Kidney (tissue), 14 donors: ENCODE data around the gene SLAMF7. TPM values are rescaled to one million over a fixed set of nuclear protein-coding genes. Genes with fewer than 3 reads are reported as not detected.

Experiments used
- DNase-seq, 5 donors: peaks; one replicate each; pipeline ENCODE4 v3.0.0-alpha.2; 2013 to 2020
- FAIRE-seq: peaks from 2 replicates; lab custom pipeline; 2012; peaks lifted over from hg19 to GRCh38; lab: Jason Lieb, UNC
- H3K27ac ChIP-seq, 2 donors: one replicate each; pipeline ENCODE4 v1.7.0; 2013; ENCODE audit warnings: low read depth in 2 of 2, low read length in 2 of 2, inconsistent platforms in 1 of 2
- H3K27me3 ChIP-seq: one replicate; pipeline ENCODE4 v1.7.1; 2013; ENCODE audit warnings: low read length, inconsistent platforms; ENCODE audit not compliant: control insufficient read depth, insufficient read depth
- H3K36me3 ChIP-seq, 3 donors: one replicate each; pipeline versions ENCODE4 v1.7.0 to v1.7.1; 2013; ENCODE audit warnings: low read length in 3 of 3, control low read depth in 1 of 3, inconsistent platforms in 1 of 3; ENCODE audit not compliant: insufficient read depth in 3 of 3, control insufficient read depth in 2 of 3
- H3K4me1 ChIP-seq, 3 donors: one replicate each; pipeline versions ENCODE4 v1.7.0 to v1.7.1; 2013; ENCODE audit warnings: low read length in 3 of 3, inconsistent platforms in 1 of 3, low read depth in 1 of 3; ENCODE audit not compliant: control insufficient read depth in 2 of 3, insufficient read depth in 2 of 3
- H3K4me3 ChIP-seq, 3 donors: one replicate each; pipeline versions ENCODE4 v1.7.0 to v1.8.1; 2013; ENCODE audit warnings: low read length in 3 of 3, control low read depth in 1 of 3, inconsistent platforms in 1 of 3
- H3K9ac ChIP-seq, 3 donors: one replicate each; pipeline versions ENCODE4 v1.7.0 to v1.7.1; 2013; ENCODE audit warnings: low read length in 3 of 3, control low read depth in 1 of 3, inconsistent platforms in 1 of 3
- H3K9me3 ChIP-seq, 3 donors: one replicate each; pipeline versions ENCODE4 v1.7.0 to v1.7.1; 2013; ENCODE audit warnings: low read length in 3 of 3, control low read depth in 1 of 3, inconsistent platforms in 1 of 3; ENCODE audit not compliant: control insufficient read depth in 2 of 3, insufficient read depth in 1 of 3
- intact Hi-C: fragments of 100-400 bp; cut with DNase I; formaldehyde crosslinking; loops from one replicate; pipeline ENCODE4 v1.11.1; 2022
- polyA plus RNA-seq: library from polyadenylated mRNA; stranded (reverse); fragments of 350-450 nt; fragmentation: Illumina TruSeq; extraction: RNeasy Lipid Tissue Mini Kit (QIAGEN cat#74804); gene quantifications from one replicate; pipeline ENCODE4 v1.2.3, GENCODE V29; 2014; ENCODE audit warnings: low read depth, low replicate concordance; ENCODE audit not compliant: insufficient read depth
- total RNA-seq: library from RNA; stranded (reverse); fragmentation: NEBNext Ultra II Directional; extraction: Animal tissue kit (Norgen Biotek cat#: 25700); gene quantifications from one replicate; pipeline ENCODE4 v1.2.1, GENCODE V29; 2021
- TF ChIP-seq, protein P1 (sequence below): IDR thresholded peaks from 3 replicates; pipeline ENCODE4 v1.5.1; 2012; ENCODE audit warnings: mild to moderate bottlenecking, moderate library complexity, borderline replicate concordance; ENCODE audit not compliant: insufficient read depth; ENCODE audit errors: extremely low read depth
- donor health status: control.
- donor health status: control.
- donor health status: control.
- donor health status: control.
- donor health status: control.
- donor health status: DM: yes; HTN: yes; CAD: no.
- donor health status: Normal renal cell carcinoma (clear cell type).

Gene SLAMF7
- total and polyA plus RNA-seq, 2 donors from 2014 or later, result 0.65 to 13.9 TPM

DNA sequence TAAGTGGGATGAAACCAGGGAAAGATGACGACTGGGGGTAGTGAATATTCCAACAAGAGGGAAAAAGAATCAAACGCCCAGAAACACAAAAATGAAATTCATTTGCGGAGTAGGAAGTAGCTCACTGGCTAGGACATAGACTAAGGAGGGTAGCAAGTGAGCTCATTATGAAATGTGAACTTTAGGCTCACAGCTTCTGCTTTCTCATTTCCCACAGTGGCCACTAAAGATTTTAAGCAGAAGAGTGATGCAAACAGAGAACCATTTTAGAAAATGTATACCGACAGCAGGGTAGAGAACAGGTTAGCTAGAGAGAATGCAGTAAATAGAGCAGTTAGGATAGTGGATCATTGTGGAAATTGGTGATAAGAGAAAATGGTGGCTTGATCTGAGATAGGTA lies 30.9 kb upstream of the SLAMF7 start:
- TF ChIP-seq, protein P1, sequence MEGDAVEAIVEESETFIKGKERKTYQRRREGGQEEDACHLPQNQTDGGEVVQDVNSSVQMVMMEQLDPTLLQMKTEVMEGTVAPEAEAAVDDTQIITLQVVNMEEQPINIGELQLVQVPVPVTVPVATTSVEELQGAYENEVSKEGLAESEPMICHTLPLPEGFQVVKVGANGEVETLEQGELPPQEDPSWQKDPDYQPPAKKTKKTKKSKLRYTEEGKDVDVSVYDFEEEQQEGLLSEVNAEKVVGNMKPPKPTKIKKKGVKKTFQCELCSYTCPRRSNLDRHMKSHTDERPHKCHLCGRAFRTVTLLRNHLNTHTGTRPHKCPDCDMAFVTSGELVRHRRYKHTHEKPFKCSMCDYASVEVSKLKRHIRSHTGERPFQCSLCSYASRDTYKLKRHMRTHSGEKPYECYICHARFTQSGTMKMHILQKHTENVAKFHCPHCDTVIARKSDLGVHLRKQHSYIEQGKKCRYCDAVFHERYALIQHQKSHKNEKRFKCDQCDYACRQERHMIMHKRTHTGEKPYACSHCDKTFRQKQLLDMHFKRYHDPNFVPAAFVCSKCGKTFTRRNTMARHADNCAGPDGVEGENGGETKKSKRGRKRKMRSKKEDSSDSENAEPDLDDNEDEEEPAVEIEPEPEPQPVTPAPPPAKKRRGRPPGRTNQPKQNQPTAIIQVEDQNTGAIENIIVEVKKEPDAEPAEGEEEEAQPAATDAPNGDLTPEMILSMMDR, result no peak
- Histone ChIP-seq H3K36me3 (no peaks in the 10 kb centered on the region), H3K27me3 (no peaks in the 10 kb centered on the region), H3K27ac (no peak overlapping the region), H3K9me3 (no peaks in the 10 kb centered on the region), H3K4me3 (no peak overlapping the region), H3K4me1 (no peaks in the 10 kb centered on the region), H3K9ac (no peak overlapping the region)
- FAIRE-seq (no peak), DNase-seq (no peak)
- intact Hi-C loops, result no loop called here

DNA sequence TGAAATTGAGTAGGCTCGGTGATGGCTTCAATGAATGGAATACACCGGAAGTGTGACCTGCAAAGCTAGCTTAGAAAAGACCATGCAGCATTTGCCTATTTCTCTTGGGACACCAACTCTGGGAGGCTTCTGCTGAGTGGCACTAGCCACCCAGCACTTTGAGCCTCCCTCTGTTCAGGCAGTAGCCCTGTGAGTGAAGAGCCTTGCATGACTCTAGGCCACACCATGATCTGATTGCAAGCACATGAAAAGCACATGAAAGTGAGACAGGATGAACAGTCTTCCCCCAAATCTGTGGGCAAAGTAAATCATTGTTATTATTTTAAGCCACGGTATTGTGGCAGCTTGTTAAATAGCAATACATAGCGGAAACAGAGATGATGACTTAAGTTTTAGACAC lies 30.2 kb upstream of the SLAMF7 start:
- no peaks in the 10 kb centered on the region for H3K27me3 ChIP-seq
- no peak for FAIRE-seq
- no peak overlapping the region for H3K9ac ChIP-seq
- H3K9me3 ChIP-seq, result no peaks in the 10 kb centered on the region
- intact Hi-C loops, result no loop called here
- H3K27ac ChIP-seq, result no peak overlapping the region
- TF ChIP-seq, protein P1, result no peak
- H3K4me1 ChIP-seq, result no peaks in the 10 kb centered on the region
- no peak for DNase-seq
- H3K36me3 ChIP-seq, result no peaks in the 10 kb centered on the region
- no peak overlapping the region for H3K4me3 ChIP-seq

DNA sequence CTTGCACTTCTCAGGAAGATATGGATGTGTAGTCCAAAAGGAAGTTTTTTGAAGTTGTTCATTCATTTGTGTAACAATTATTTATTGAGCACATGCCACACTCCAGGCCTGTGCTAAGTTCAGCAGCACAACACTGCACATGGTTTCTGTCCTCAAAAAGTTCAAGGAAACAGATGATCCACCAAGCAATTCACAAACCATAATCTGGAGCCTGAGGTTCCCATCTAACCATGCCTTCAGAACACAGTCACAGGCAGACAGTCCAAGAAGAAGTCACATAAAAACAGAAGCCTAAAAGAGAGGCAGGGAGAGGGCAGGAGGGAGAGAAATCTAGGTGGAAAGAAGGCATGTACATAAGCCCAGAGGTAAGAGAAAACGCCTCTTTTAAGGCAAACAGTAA lies 29.3 kb upstream of the SLAMF7 start:
- DNase-seq (no peak), FAIRE-seq (no peak)
- TF ChIP-seq, protein P1, result no peak
- H3K9ac ChIP-seq, result no peak overlapping the region
- H3K4me1 ChIP-seq, result no peaks in the 10 kb centered on the region
- no peak overlapping the region for H3K4me3 ChIP-seq
- no peak overlapping the region for H3K27ac ChIP-seq
- no peaks in the 10 kb centered on the region for H3K36me3 ChIP-seq
- no peaks in the 10 kb centered on the region for H3K9me3 ChIP-seq
- intact Hi-C loops, result no loop called here
- H3K27me3 ChIP-seq, result no peaks in the 10 kb centered on the region
